Measurements from ENCODE around the gene PRKCQ.

PRKCQ gene

DNA sequence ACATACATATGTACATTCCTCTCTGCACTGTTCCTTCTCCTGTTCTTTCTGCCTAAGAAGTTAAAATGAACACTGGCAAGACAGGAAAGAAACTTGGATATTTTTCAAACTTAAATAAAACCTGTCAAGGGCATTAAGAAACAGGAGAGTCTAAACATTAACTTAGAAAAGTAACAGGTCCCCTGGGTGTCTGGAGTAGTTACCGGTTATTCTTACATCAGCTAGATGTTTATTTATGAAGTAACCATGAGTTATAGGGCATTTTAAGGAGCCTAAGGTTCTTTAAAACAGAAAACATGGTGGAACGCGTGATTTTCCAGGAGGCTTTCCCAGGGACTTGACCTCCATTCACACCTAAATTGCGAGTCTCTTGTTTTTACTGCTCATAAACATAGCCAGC is 148.2 kb downstream of the PRKCQ start:
- no peak for DNase-seq

DNA sequence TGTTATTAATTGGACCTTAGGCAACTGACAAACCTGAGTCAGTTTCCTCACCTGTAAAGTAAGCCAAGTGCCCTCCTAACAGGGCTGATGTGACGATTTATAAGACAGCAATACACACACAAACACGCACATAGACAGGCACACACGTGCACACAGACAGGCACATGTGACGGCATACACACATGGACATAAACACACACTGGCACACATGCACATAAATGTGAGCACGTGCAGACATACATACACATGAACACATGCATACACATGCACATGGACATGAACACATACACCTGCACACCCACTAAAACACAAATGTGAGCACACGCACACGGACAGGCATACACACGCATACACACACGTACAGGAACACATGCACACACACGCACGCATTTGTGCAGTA is 148.9 kb downstream of the PRKCQ start:
- DNase-seq = no peak

DNA sequence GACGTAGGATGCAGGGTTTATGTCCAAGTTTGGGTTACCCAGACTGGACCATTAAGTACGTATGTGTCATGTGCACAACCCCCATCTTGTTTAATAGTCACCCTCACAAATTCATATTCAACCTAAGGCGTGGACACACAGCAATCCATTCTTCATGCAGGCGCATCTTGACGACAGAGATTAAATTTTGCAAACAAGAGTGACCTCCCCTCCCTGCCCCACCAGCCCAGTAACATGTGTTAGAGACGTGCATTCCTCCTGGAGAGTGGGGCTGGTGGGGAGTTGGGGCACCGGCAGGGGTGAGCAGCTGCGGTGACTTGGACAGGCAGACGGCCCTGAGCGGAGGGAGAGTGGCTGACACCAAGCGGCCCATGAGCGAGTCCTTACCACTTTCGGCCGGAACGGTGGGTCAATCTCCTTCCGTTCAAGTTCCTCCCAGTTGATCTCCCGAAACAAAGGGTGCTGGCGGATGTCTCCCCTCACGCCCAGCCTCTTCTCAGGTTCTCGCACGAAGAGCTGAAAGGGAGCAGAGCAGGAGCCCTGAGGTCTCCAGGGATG is 149.6 kb downstream of the PRKCQ start:
- DNase-seq = no peak

DNA sequence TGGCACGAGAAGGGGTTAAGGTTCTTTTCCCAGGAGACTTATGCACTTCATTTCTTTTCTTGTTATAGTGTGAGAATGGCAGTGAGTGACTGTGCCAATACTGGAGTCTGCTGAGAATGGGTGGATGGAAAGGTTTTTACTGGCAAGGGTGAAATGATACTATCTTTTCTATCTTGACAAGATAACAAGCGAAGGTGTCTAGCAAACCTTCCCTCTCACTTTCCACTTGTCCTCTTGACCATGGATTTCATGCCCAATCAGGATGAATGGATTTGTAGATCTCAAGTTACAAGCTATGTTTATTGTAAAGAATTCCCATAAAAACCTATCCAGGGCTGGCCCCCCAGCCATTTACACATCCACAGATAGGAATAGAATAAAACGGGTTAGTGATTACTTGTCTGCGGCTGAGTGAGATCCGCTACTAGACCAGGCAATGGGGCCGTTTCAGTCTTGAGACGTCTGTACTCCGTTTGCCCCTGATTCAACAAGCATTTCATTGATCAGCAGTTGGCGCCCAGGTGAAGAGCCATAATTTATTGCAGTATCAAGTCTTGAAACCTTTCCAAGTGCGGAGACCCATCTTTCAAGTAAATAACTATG is 152.6 kb downstream of the PRKCQ start:
- DNase-seq = no peak

DNA sequence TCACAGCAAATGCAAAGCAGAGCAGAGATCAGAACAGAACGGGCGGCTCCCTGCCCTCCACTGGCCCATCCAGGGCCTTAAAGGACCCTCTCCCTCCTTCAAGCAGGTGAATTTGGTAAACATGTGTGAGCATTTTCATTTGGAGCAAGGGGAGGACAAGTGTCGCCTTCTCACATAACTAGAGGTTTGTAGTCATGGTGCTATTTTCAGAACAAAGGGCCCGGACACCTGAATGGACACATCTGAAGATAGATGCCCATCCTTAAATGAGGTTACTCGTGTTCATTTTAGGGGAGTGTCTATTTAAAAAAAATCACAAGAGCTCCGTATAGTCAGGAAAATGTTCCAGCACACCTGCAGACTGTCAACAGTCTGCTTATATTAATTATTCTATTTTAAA is 153.8 kb downstream of the PRKCQ start:
- no peak for DNase-seq

DNA sequence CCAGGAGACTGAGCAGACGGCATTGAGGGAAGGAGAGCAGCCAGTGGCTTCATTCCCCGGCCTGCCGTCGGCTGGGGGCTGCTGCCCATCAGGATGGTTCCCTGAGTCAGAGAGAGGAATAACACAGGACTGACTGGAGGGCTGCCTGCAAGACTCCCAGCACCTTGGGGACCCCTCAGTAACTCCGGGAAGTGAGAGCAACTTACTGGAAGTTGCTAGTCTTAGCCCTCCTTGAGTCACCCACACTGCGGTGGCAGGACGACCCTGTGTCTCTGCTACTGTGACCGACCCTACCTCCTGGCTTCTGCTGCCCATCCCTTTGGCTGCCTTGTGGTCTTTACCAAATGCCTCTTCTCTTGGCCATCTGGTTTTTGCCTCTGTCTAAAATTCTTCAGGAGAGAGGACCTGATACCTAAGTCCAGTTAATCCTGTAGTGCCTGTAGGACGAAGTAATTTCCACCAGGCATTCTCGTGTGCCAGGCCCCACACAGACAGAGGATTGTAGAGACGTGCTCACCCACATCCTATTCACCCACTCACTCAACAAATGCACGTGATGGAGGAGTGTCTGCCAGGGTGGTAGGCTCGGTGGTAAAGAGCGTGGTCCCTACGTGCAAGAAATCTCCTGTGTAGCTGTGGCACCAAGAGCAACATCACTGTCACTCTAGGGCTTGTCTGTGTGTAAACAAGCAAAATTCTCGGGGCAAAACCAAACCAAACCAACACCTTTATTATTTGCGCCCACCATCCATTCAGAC is 156.5 kb downstream of the PRKCQ start:
- DNase-seq = no peak

DNA sequence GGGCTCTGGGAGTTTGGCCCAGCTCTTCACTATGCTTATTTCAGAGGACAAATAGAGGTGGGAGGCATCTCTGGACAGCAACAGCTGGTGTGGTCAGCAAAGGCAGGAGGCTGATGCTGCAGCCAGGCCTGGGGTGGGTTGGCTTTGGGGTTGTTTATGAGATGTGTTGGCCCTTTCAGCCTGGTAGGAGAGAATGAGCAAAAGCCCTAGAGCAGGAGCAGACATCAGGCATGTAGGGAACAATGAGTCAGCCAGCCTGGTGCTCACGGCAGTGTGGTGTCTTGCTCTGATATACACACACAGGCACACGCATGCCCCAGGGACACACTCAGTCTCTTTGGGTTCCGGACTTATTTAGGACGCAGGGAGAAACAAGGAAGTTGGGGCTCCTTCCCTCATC is 157.1 kb downstream of the PRKCQ start:
- peak; percentile 4 for DNase-seq

DNA sequence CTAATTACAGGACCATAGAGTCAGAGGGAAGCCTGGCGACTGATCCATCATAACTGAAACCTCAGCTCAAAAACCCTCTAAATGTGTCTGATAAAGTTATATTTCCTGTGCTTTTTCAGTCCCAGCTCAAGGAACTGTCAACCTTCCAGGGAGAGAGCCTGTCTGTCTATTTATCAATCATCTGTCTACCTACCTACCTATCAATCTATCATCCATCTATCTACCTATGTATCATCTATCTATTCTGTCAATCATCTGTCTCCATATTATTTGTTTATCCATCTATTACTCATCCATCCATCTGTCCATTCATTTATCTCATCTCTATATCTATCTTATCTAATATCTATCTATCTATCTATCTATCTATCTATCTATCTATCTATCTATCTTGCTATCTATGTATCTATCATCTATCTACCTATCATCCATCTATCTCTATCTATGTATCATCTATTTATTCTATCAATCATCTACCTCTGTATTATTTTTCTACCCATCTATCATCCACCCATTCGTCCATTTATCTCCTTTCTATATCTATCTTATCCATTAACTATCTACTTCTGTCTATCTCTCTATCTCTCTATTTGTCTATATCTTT is 161.4 kb downstream of the PRKCQ start:
- no peak for DNase-seq

DNA sequence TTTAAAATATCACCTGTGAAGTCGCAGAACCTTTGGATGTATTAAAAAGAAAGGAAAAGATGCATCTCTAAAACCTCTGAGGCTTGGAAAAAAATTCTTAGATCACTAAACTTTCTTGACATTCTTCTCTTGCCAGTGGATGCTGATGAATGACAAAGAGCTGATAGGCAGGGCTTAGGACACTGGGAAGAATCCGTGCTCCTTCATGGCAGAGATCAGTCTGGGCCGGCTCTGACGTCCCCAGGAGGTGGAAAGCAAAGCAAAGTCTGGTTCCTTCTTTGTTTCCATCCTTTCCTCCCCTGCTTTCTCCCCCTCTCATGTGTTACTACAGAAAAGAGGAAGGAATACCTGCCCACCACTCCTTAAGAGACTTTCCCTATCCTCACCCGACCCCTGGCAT is 161.9 kb downstream of the PRKCQ start:
- no peak for DNase-seq

DNA sequence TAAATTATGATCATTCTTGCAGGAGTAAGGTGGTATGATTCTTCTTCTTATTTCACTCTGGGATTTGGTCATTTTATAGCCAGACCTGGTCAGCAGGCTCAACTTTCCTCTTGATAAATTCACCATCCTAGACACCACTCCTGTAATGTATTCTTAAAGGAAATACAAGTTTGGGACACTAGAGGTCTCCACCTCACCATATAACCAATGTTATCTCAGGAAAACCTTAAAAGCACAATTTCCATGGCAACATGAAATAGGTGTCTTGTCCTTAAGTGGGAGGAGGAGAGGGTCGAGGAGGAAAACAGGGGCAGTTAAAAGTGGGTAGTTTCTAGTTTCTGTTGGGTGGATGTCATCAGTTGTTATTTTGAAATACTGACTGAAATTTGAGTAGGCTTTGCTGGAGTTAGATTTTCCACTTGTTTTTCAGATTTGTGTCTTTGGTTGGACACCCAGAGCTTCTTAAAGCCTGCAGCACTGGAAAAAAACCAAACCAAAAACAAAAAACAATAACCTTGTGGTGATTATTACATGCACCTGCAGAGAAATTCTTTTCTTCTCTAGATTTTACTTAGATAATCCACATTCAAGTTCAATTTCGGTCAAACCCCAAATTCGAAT is 163.1 kb downstream of the PRKCQ start:
- peak; percentile 37 for DNase-seq

DNA sequence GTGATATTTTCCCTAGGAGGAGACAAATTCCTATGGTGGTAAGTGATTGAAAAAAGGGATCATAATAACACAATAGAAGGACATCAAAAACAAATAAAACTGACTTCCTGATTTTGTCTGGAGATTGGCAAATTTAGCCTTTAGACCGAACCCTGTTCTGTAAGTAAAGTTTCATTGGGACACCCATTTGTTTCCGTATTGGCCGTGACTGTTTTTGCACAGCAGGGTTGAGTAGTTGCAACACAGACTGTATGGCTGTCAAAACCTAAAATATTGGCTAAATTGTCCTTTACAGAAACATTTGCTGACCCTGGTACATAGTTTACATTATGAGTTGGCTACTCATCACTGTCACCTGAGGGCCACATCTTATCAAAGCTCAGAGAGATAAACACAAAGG is 168.6 kb downstream of the PRKCQ start:
- no peak for DNase-seq

DNA sequence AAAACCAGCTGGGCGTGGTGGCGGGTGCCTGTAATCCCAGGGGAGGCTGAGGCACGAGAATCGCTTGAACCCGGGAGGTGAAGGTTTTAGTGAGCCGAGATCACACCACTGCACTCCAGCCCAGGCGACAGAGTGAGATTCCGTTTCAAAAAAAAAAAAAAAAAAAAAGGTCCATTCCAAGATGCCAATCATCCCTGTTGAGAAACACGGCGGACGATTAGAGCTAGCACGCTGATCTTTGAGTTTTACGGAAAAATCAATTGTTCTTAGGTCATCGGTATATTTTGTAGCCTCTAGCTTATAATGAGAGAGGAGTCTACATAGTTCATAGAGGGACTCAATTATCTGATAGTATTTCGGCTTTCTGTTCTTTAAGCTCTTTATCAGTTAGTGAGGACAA is 169.2 kb downstream of the PRKCQ start:
- no peak for DNase-seq

DNA sequence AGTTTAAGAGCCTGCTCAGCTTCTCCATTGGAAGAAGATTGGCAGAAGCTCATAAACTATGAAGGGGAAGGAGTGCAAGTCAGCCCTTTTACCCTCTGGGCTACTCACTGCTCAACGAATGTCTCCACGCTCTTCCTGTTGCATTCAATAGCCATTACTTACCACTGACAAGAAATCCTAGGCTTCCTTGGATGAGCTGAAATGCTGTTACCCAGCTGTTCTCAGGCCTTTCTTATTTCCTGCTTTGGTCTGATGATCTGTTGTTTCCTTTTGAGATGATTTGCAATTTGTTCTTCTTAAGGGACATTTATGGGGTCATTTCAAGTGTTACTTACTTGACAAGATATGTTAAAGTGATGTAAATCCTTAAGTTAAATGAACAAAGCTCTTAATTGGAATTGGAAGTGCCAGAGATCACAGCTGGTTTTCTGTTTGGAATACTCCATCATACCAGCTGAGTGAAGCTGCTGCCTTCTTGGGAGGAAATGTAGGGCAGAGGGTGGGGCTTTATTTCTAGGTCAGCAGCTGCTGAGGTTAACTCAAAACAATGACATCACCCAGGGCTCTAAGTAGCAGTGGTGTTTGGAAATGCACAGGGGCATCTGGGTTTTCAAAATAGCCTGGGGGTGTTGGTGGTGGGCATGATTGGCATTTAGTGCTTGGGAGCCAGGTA is 170.0 kb downstream of the PRKCQ start:
- DNase-seq = peak; percentile 4

DNA sequence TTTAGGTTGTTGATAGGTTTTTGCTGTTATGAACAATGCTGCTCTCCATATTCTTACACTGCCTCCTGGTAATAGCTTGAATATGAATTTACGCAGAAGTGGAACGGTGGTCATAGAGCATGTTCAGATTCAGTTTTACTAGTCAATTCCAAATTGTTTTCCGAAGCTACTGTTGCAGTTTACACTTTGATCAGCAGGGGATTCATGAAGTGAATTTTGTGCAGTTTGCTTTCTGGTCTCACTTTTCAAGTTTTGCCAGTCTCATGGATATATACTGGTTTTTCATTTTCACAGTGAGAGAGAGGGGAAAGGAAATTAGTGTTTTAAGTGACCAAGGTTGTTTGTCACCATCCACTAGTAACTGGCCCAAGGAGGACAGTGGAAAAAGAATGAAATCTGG is 171.3 kb downstream of the PRKCQ start:
- no peak for DNase-seq

DNA sequence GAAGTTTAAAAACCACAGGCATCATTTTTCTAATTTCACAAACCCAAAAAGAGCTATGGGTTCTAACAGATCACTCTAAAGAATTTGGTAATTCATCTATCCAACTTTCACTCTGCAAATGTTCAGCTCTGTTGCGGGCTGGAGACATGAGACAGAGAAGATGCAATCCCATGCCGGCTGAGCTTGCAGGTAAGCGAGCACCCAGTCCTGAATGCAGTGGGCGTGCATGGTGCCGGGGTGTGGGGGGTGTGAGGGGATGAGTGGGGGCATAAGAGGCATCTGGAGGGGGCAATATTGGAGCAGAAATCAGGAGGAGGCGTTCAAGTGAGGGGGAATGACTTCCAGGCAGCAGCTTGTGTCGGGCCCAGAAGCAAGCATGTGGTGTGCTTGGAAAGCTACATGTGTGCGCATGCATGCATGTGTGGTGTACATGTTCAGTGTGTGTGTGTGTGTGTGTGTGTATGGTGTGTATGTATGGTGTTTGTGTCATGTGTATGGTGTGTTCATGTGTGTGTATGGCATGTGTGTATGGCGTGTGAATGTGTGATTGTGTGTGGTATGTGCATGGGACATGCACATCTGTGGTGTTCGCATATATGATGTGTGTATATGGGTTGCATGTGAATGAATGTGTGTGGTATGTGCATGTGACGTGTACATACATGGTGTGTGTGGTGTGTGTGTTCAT is 172.9 kb downstream of the PRKCQ start:
- no peak for DNase-seq

DNA sequence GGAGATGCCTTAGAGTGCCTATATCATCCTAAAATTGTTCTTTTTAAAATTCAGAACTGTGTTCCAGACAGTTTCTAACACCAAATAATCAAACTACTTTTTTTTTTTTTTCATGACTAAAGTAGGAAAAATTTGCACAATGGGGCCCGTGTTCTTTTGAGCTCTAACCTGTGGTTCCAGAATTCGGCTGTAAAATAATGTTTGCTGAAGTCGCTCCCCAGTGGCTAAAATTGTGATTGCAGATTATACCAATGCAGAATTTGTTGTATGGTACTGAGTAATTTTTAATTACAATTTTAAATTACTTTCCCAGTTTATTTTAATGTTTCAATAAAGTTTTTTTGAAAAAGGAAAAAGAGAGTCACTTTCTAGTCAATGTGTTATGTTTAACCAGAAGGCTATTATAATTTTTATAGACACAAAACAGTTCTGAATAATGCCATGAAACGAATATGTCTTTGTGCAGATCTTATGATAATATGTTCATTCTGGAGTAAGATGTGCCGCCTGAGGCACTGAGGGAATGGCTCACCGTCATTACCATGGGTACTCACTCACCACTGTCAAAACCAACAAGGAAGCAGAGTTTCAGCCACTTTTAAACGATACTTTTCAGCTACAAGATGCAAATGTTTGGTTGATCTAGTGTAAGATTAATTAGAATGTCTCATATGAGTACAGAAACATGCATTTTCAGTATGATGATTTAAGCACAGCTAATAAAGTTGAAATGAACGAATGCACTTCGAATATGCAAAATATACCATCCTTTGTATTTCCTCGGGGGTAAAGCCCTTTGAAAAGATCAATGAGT is 173.6 kb downstream of the PRKCQ start:
- peak; percentile 10 for DNase-seq

DNA sequence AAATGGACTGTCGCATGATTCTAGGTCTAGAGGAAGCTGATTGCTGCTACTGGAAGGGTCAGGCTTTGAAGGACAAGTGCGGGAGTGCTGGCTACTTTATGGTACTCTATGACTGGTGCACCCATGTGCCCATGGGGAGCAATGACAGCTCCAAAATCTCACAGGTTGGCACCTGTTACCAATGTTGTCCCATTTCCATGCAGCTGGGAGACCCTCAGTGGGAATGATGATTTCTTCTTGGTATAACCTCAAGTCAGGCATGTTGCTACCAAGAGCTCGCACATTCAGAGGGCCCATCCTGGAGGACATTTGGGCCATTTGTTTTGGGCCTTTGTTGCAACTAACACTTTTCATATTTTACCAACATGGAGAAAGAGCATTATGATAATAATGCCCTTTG is 174.4 kb downstream of the PRKCQ start:
- no peak for DNase-seq

DNA sequence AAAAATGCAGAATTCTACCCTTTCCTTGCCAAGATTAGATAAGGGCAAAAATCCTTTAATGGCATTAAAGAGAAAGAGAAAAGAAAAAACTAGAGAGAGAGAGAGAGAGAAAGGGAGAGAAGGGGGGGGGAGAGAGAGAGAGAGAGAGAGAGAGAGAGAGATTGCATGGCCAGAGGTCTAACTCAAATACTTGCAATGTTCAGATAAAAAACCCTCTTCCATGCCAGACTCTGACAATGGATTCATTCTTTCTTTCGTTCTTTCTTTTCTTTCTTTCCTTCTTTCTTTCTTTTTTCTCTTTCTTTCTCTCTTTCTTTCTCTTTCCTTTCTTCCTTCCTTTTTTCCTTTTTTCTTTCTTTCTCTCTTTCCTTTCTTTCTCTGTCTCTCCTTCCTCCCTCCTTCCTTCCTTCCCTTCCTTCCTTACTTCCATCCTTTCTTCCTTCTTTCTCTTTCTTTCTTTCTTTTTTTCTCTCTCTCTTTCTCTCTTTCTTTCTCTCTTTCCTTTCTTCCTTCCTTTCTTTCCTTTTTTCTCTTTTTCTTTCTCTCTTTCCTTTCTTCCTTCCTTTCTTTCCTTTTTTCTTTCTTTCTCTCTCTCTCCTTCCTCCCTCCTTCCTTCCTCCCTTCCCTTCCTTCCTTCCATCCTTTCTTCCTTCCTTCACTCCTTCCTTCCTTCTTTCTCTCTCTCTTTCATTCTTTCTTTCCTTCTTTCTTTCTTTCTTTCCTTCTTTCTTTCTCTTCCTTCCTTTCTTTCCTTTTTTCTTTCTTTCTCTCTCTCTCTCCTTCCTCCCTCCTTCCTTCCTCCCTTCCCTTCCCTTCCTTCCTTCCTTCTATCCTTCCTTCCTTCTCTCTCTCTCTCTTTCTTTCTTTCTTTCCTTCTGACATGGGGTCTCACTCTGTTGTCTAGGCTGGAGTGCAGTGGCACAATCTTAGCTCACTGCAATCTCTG is 175.7 kb downstream of the PRKCQ start:
- no peak for DNase-seq

DNA sequence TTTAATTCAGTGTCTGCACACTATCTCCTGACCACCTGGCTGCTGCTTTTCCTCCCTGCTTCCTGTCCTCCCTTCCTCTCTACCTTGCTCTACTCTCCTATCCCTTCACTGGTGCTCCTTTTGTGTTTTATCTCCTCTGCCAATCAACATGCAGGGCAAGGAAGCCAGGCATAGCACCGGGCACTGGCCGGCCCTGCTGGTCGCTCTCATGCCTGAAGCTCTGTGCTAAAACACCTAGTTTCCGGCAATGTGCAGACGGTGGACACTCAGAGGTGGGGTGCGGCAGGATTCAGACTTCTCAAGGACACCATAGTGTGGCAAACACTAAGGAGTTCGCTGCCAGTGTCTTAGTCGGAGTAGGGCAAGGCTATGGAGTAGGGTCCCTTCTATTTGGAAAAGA is 177.1 kb downstream of the PRKCQ start:
- DNase-seq = no peak

DNA sequence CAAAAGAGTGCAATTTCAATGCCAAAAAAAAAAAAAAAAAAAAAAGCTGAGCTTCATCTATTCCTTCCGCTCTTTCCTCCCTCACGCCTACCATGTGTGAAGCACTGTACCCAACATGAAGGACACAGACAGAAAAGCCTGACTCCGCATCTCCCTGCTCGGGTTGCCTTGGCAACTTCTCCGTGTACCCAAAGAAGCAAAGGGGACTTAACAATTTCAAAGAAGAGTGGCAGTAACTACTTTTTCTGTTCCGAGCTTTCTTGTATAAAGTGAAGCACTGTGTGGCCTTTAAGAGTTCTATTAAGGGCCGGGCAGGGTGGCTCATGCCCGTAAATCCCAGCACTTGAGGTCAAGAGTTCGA is 177.7 kb downstream of the PRKCQ start:
- no peak for DNase-seq

Data from amniotic stem cell (primary cell).